Activated naive CD4-positive, alpha-beta T cell treated with anti-CD3 and anti-CD28 coated beads, Interleukin-2, amount 50 U/mL, for 16 hours (primary cell): Measurements from ENCODE around the gene MTERF2.

Source experiments
- DNase-seq: peaks from one replicate; pipeline ENCODE4 v3.0.0-alpha.2; 2020

Gene MTERF2

GRCh38 chr12:106987846-106988245 lies 900 bp upstream of the MTERF2 start:
- DNase-seq, result no peak

DNA sequence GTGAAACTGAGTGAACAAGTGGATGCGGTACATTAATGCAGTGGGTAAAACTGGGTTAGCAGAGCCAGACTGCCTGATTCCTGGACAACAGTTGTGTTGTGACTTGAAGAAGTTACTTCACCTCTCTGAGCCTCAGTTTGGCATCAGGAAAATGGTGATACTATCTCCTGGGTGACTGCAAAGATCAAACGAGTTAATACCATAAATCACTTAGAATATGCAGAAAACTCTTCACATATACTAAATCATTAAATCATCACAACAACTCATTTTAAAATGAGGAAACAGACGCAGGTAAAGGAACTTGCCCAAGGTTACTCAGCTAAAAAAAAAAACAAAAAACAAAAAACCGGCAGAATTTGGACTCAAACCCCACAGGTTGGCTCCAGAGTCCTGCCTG lies 811 bp downstream of the MTERF2 start:
- DNase-seq, result no peak

DNA sequence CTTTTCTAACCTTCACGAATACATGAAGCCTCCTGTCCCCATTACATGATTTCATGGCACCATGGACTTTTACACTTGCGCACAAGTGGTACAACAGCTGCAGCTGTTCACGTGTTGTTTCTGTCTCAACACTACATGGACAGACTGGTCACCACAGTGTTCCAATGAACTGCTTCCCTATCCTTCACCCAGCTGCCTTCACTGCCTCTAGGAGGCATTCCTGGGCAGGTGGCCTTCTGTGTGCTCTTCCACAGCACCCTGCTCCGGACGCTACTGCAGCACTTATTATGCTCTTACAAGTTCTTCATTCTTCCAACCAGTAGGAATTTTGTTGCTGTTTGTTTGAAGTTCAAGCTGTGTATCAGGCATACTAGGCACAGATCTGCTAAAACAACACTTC lies 1.5 kb downstream of the MTERF2 start:
- no peak for DNase-seq

GRCh38 chr12:106984588-106985137 lies 2.3 kb downstream of the MTERF2 start:
- peak; percentile 14 for DNase-seq

GRCh38 chr12:106982229-106982628 lies 4.7 kb downstream of the MTERF2 start:
- no peak for DNase-seq

- no peak for DNase-seq
Measured at GRCh38 chr12:106981788-106982187, 5.2 kb downstream of the MTERF2 start.

DNA sequence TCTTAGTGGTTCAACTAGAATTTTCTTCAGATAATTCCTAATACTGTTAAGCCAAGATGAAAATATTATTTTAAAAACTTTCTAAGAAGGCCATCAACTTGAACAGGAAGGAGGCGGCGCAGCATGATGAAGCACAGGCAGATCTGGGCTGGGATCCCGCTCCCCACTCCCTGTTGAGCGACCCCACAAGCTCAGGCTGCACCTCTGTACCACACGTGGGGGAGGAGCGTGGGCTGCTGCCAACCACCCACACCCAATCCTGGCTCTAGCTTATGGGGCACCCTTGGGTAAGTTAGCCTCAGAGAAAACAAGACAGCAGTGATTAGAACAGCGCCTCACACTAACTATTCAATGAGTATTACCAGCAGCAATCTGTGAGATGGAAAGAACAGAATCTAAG lies 6.0 kb downstream of the MTERF2 start:
- DNase-seq, result no peak

DNA sequence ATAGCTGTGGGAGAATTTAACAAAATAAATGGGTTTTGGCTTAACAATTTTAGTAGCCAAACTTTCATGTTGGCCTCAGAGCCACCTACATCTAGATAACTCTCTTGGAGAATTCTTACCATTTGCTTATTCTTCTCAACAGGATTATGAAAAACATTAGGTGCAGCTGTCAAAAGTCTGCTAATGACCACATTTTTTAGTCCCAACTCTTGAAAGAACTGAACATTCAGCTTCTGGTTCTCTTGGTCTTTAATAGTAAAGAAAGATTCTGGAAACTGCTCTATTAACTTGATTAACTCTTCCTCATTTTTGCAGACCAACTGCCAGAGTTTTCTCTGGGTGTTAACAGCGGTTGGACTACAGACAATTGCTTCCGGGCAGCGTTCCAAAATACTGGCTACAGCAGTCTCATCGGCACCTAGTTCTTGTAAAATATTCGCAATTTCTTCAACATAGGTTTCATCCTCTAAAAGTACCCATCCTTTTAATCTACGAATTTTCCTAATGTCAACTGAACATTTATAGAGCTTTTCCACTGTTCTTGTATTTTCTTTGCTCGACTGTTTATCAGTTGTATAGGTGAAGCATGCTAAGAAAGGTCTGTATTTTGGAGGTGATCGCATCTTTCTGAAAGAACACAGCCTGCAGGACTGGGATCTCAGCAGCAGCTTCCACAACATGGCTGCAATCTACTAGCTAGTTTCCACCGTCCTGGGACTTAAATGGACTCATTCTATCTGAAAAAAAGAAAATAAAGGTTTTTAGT lies 8.7 kb downstream of the MTERF2 start:
- DNase-seq, result no peak

DNA sequence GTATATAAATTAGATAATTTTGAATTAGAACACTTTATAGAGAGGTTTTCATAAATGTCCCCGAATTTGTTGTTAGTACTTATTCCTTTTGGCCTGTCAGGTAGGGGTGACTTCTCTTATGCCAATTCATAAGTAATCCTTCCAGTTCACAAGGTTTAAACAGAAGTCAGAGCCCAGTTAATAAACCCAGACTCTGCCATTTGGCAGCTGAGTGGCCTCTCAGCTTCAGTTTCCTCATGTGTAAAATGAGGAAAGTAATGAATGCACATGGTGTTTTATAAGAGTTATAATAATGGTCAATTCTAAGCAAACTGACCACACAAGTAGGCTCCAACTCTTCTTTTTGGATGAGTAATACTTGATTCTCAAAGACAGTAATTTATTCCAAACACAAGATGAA lies 10.3 kb downstream of the MTERF2 start:
- no peak for DNase-seq

GRCh38 chr12:106975993-106976658 lies 10.8 kb downstream of the MTERF2 start:
- no peak for DNase-seq

GRCh38 chr12:106975098-106975497 lies 11.8 kb downstream of the MTERF2 start:
- no peak for DNase-seq

- DNase-seq, result no peak
Measured at GRCh38 chr12:106974511-106974910, 12.4 kb downstream of the MTERF2 start.

DNA sequence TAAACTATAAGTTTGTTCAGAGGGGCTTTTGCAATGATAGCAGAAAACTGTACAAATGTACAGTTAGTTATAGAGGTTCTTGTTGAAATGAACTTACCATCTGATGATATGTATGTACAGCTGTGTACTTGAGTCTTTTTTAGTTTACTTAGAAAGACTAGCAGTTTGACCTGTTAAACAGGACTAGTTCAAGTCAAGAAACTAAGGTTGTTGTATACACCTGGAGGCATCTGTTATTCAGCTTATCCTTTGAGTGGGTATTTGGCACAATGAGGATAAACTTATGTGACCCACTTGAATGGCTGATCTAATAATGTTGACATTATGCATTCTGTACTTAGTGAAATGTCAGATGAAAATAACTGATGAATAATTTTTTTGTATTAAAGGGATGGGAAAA lies 13.4 kb downstream of the MTERF2 start:
- DNase-seq, result no peak

- DNase-seq, result no peak
Measured at GRCh38 chr12:106971065-106971464, 15.9 kb downstream of the MTERF2 start.

DNA sequence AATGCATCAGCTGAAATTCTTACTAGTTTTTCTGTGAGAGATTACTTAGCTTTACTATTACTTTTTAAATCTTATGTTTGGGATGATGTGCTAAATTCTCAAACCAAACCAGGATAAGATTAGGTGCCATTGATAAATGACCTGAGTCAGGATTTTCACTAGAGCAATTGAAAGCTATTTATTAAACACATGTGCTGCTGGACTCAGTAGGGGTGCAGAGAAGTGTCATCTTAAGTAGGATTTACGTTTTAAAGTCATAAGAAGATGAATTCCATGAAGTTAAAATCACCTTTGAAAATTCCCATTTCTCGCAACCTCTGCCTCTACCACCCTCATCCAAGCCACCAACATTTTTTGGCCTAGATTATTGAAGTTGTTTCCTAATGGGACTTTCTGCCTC lies 22.4 kb downstream of the MTERF2 start:
- no peak for DNase-seq

DNA sequence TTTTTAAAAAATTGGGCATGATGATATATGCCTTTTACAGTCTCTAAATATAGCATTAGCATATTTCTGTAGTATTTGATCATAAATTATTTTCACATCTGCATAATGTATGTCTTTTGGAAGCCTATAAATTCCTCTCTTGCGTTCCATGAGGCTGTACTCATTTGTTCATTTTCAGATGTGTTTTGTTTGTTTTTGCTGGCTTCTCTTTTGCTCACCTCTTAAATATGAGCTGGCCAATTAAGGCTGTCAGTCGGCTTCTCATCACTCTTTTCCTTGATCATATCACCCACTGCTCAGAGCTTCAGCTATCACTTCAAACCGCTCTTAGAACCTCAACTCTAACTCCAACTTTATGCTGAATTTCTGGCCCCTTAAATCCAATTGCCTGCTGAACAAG lies 24.7 kb downstream of the MTERF2 start:
- DNase-seq, result no peak

GRCh38 chr12:106960443-106960842 lies 26.5 kb downstream of the MTERF2 start:
- no peak for DNase-seq

DNA sequence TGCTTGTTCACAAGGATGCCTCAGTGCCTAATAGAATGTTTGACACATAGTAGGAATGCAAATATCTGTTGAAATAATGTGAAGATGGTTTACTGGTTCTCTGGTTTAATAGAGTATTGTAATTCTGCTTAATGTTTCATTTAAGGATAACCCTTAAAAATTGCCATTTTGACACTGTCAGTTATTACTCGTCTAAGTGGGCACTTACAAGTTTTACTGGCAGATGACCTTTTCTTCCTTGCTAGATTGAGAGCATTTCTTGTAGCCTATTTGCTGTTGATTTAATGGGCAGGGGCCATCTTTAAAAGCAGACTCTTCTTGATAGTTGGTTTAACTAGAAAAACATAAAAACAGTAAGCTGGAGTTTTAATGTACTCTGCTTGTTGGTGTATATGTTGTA lies 29.4 kb downstream of the MTERF2 start:
- DNase-seq, result no peak

GRCh38 chr12:106956048-106956578 lies 30.8 kb downstream of the MTERF2 start:
- peak; percentile 59 for DNase-seq

- DNase-seq, result peak; percentile 90
Measured at GRCh38 chr12:106955377-106956047, 31.4 kb downstream of the MTERF2 start, which contains the start of gene TMEM263. Gene TMEM263, plus strand, starts transcription at chr12:106955907. Its CDS starts 11,210 bp downstream, at chr12:106967117.

- peak; percentile 12 for DNase-seq
Measured at GRCh38 chr12:106954462-106955376, 32.2 kb downstream of the MTERF2 start.
